Measurements from ENCODE around the gene BLID.

BLID gene

DNA sequence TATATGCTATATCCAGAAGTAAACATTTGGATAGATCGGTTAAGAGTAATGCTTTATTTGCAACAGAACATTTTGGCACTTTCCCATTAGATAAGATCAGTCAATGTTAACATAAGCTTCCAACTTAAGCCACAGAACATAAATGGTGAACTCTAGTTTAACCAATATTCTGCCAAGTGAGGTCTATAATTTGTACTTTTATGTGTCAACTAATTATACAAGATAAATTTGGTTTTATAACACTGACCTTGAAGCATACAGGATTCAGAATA lies 23.5 kb upstream of the BLID start:
- no peak for DNase-seq

DNA sequence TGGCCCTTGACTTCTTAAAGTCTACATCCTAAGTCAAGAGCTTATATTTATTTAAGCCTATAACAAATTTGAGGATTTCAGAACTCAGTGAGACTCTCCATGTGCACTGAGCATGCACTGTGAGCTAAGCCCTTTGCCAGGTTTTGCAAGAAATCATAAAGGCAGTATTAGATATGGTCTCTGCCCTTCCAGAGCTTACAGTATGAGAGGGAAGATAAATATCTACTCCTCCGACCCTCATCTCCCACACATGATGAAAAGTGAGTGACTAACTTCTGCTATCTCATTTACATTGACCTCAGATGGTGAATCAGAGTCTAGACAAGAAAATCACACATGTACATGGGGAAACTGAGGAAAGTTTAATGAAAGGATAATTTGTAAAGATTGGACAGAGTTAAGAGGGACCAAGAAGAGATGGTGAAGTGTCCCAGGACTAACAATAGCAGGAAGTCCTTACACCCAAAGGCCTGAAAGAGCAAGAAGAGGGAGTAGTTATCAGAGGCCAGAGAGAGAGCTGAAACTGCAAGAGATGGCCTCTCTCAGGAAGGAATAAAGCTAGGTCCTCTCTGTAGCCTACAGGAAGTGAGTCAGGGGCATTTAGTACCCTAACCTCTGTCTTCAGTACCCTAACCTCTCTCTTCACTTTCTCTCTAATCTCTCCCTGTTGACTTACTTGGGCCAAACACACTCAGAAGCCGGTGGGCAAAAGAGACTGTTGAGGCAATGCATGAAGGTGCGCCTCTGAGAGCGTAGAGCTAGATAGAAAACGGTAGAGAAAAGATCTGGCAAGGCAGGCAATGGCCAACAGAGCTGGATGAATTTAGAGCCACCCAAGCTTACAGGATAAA lies 23.0 kb upstream of the BLID start:
- peak; percentile 44 for DNase-seq

DNA sequence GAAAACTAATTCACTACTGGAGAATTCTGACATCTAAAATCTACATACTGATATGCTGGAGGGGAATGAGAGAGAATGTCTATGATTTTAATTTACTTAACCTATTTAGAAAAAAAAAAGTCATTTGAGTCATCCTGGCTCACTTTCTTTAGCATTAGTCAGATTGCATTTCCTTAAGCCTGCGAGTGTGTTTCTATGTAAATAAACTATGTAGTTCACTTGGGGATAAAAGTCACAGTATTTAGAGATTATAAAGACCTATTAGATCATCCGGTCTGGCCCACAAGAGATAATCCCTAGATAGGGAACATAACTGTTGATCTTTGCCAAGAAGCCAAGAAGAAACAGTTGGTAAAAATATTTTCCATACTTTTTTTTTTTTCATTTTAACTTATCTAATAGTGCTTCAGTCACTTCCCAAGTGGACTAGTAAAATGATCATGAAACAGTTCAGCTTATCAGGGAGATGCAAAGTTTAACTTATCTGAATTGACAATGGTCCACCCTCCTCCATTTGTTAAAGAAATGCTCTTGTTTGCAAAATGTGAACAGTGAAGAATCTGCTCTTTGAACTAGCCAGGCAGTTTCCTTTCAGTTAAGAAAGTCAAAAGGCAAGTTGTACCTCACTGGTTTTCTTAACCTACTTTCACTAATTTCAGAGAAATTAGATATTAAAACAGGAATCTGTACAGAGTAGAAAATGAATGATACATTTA lies 21.2 kb upstream of the BLID start:
- peak; percentile 91 for DNase-seq

DNA sequence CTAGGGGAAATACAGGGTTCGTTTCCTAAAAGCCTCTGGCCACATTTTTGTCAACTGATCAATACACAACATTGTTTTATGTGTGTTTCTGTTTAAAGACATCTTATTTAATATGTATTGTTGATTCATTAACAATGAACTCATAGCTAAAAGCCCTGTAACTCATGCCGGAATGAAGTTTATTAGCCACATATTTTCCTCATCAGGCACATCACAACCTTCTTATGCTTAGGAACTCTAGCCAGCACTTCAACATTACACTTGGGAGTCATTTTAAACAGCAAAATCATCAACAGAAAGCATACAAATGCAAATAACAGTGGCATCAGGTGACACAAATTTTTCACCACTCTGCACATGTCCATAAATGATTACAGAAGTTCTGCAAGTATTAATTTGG lies 15.1 kb upstream of the BLID start:
- DNase-seq, result no peak

DNA sequence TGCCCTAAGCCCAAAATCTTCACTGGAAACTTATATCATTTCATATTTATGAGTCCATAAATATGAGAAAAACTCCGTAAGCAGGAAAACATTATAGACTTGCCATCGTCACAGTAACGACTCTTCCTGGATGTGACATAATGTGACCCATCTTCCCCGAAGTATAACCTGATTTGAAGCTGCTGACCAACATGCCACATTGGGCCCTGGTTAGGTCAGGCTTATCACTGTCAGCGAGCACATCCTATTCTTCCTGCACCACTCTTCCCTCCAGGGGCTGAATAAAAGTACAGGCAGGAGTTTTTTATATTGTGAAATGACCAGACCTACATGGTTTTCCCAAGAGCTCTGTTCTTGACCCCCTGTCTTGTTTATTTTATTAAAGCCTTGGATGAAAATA lies 12.1 kb upstream of the BLID start:
- no peak for DNase-seq

DNA sequence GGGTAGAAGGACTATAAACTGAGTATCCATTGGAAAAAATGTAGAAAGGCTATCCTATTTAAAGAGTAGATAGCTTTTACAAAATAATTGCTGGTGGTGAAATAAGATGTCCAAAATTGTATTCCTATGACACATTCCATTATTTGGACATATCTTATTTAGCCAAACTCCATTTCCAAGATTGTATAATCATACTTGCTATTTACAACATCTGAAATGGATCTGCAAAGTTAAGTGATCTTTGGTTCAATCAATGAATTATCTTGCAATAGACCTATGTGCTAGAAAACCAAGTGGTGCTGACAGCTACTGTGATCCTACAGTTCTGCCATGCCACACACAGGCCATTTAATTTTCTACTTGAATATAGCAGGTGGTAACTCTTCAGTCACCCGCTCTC lies 11.0 kb upstream of the BLID start:
- DNase-seq, result no peak

GRCh38 chr11:122126024-122126688 lies 10.1 kb upstream of the BLID start:
- no peak for DNase-seq

- DNase-seq, result no peak
Observed at GRCh38 chr11:122123263-122123929, 7.4 kb upstream of the BLID start.

DNA sequence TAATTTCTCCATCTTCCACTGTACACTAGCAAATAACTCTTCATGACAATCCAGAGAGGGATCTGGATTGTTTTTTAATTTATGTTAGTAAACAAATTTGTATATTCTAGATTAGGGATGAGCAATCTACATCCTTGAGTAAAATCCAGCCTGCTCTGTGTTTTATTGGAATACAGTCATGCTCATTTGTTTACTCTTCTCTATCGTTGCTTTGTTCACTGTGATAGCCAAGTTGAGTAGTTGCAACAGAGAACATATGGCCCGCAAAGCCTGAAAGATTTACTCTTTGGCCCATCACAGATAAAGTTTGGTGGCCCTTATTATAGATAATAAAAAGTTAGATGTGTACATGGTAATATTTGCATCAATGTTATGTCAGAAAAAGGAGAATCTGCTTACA lies 6.2 kb upstream of the BLID start:
- DNase-seq, result no peak

- no peak for DNase-seq
Observed at GRCh38 chr11:122120096-122120495, 4.1 kb upstream of the BLID start.

GRCh38 chr11:122116591-122116990 lies 576 bp upstream of the BLID start:
- DNase-seq, result no peak

GRCh38 chr11:122114976-122115375 lies 1.0 kb downstream of the BLID start:
- no peak for DNase-seq

GRCh38 chr11:122113836-122114825 lies 1.9 kb downstream of the BLID start:
- peak; percentile 46 for DNase-seq

DNA sequence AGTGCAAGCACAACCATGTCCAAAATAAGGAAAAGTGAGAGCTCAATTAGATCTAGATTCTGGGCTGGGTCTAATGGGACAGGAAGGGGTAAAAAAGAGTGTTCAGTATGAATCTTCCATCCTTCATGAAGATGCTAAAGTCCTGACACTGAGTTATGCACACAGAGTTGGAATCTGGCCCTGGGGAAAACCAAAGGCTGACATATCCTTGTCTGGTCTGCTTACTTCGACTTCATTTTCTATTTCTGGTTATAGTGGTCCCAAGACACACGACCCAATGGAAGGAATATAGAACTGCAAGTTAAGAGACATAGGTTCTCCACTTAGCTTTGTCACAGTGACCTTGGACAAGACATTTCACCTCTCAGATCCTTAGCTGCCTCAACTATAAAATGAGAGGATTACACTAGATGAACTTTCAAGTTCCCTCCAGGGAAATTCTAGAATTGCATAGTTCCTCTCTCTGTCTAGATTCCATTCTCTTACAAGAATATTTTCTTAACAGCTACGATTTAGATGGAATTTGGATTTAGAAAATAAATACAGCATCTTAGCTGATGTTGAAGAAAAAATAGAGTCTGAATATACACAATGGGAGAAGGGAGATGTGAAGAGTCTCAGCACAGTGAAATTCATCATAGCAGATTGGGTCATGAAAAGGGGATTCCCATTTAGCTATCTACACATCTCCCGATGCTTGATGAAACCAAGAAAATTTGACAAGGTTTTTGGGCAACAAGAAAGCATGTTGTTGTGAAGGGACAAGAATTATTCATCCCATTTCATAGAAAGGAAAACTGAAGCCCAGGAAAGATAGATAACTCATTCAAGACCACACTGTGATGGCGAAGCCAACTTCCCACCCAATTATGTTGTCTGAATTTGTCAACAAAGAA lies 3.3 kb downstream of the BLID start:
- DNase-seq, result no peak

DNA sequence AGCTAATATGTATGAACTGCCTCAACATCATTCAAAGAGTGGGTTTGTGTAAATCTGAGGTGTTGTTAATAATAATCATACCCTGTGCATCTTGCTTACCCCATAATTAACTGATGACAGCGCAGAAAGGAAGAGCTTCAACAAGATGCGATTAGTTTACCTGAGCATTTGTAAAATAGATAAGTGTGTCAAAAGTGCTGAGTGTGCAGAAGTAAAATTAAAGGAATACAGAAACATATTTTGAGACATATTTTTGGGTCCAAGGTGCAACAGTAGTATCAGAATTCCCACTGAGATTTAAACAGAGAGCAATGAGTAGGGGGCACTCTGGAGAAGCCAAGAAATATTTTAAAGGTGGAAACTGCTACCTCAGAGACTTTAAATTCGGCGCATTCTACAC lies 6.1 kb downstream of the BLID start:
- DNase-seq, result no peak

- no peak for DNase-seq
Observed at GRCh38 chr11:122108828-122109227, 7.2 kb downstream of the BLID start.

DNA sequence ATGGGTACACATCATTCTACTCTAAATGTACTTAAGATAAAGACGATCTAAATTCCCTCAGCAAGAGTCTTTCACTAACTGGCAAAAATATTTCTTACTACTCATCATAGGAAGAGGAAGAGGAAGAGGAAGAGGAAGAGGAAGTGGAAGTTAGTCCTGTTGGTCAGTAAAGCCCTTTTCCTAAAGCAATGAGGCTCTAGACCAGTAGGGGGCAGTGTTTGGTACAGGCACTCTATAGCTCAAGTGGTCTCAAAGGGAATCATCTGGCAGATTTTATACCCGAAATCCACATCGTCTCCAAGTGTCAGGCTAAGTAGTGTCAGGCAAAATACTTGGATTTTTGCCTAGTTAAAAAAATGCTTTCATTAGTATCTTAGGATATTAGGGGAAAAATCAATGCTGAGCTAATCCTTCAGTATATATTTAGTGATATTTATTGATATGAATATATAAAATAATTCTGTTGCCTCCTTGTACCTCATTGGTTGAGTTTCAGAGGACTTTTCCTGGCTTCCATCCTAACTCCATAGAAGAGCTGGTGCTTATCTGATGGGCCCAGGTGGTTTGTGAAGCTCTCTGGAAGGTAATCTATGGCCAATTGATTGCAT lies 7.7 kb downstream of the BLID start:
- DNase-seq, result no peak

DNA sequence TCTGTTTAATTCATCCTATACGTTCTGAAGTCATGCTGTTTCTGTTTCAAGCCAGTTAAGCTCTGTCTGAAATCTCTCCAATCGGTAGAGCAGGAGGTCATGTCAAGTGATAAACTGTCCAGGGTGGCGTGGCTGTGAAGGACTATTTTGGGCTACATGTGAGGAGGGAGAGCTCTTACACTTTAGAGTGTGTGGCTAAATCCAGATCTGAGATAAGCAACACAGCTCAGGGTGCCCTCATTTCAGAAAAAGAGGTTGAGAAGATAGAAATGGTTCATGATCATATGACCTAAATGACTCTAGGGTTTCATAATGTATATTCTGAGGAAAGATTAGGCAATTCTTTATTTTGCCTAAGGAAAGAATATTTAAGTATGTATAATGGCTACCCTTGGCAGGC lies 8.4 kb downstream of the BLID start:
- no peak for DNase-seq

DNA sequence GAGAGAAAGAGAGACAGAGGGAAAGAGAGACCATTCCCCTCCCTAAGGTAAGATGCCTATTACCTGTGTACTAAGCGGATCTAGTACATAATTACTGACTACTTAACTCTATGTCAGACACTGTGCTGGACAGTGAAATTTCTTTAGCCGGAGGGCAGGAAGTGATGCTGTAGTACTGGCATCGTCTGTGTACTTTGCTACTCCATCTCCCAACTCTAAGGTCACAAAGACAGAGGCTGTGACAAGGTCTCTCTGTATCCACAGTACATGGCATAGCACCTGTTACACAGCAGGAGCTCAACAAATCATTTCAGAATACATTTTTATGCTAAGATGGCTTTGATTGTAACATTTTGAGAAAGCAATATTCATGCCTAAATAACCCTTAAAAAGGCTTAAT lies 9.0 kb downstream of the BLID start:
- DNase-seq, result no peak

- no peak for DNase-seq
Observed at GRCh38 chr11:122105044-122105758, 10.8 kb downstream of the BLID start.
